Measurements from ENCODE around the gene LCA5. TPM values are rescaled to one million over a fixed set of nuclear protein-coding genes. Genes with fewer than 3 reads are reported as not detected.

LCA5 gene
- total RNA-seq, 1 experiment from 2014 or later: 2.3 TPM

GRCh38 chr6:79570129-79571029, 33.1 kb upstream of the LCA5 start:
- Histone ChIP-seq H4K5ac (ENCODE audit: insufficient read length, low read depth, low read length) (no peak overlapping the region), H3K27me3 (ENCODE audit: insufficient read depth, low read length) (no peaks in the 10 kb centered on the region), H3K9ac (ENCODE audit: extremely low read depth, insufficient read length, low read length) (no peak overlapping the region), H3K4me2 (ENCODE audit: insufficient read depth, insufficient read length, low read length) (peak overlapping the region; percentile 8), H3T11ph (ENCODE audit: low read length) (no peak overlapping the region), H3K18ac (ENCODE audit: insufficient read length, low read depth, low read length) (peak overlapping the region; percentile 69), H4K91ac (ENCODE audit: insufficient read length, low read depth, low read length) (no peak overlapping the region), H2BK12ac (ENCODE audit: insufficient read length, low read depth, low read length) (no peak overlapping the region), H2BK5ac (ENCODE audit: insufficient read length, low read length) (no peak overlapping the region), H3K4me1 (ENCODE audit: insufficient read depth, low read length) (peaks cover 8% of the 10 kb centered on the region; the same call in 1 of the 2 replicates), H2AK5ac (ENCODE audit: insufficient read length, low read length) (no peak overlapping the region), H3K9me3 (ENCODE audit: control insufficient read depth, low read depth, low read length) (no peaks in the 10 kb centered on the region), H2BK120ac (ENCODE audit: low read depth, low read length, poor library complexity, severe bottlenecking) (no peak overlapping the region), H3K79me2 (ENCODE audit: insufficient read depth, low read length) (no peaks in the 10 kb centered on the region), H3K4ac (ENCODE audit: low read depth, low read length) (no peak overlapping the region), H2BK15ac (ENCODE audit: low read depth, low read length) (no peak overlapping the region), H2AFZ (ENCODE audit: low read length) (no peak overlapping the region), H2BK20ac (ENCODE audit: low read depth, low read length, poor library complexity, severe bottlenecking) (peak overlapping the region; percentile 90), H3K23me2 (ENCODE audit: insufficient read length, low read depth, low read length, poor library complexity, severe bottlenecking) (no peaks in the 10 kb centered on the region), H4K8ac (replicated peaks; ENCODE audit: insufficient read length, low read depth, low read length) (no peak overlapping the region), H3K79me1 (ENCODE audit: insufficient read depth, low read depth, low read length, poor library complexity, severe bottlenecking) (no peaks in the 10 kb centered on the region), H4K20me1 (ENCODE audit: control insufficient read depth, insufficient read depth, insufficient read length) (no peaks in the 10 kb centered on the region), H3K27ac (ENCODE audit: insufficient read length, low read depth, low read length) (peak overlapping the region; percentile 73), H3K23ac (ENCODE audit: insufficient read length, low read depth, low read length) (no peak overlapping the region), H3K14ac (ENCODE audit: insufficient read depth, low read length) (no peak overlapping the region), H3K56ac (ENCODE audit: insufficient read length, low read depth, low read length) (no peak overlapping the region)
- Mint-ChIP-seq H3K27me3 (ENCODE audit: low read depth) (no peaks in the 10 kb centered on the region), H3K9me3 (no peaks in the 10 kb centered on the region), H3K4me1 (peaks cover 54 to 61% of the 10 kb centered on the region in 2 experiments), H3K36me3 (ENCODE audit: insufficient read depth in 1 of 3, low read depth in 3 of 3) (no peaks in the 10 kb centered on the region), H3K27ac (peak overlapping the region; percentile 86 to 99 (median 90)), H3K4me3 (no peak overlapping the region; a peak in 1 of 5 replicates)
- peak; percentile 79 for DNase-seq
- TF ChIP-seq CTCF (conservative IDR thresholded peaks at IDR 0.05): peak; percentile 73
- no CpG with 5 or more reads among the region's 3 CpGs for WGBS (ENCODE audit: extremely low coverage, insufficient read length, low lambda C conversion rate)
